K562 (cell line): ENCODE data around the gene AMBP.

Experiments used
- CTCF ChIP-seq, 3 experiments: IDR thresholded peaks in 2 of 3; conservative IDR thresholded peaks in 1 of 3; 2 replicates each; pipeline ENCODE4 v1.5.1; 2011 to 2012; ENCODE audit warnings: low read length in 3 of 3, mild to moderate bottlenecking in 3 of 3, control low read depth in 2 of 3, improper control_type of control experiment in 1 of 3, inconsistent platforms in 1 of 3, low read depth in 1 of 3, mixed read lengths in 1 of 3, moderate library complexity in 1 of 3; ENCODE audit not compliant: insufficient read depth in 2 of 3
- ETS1 ChIP-seq: conservative IDR thresholded peaks from 2 replicates; pipeline ENCODE4 v1.6.1; 2011; ENCODE audit warnings: low read depth, mild to moderate bottlenecking, low read length; ENCODE audit not compliant: control insufficient read depth
- MECOM ChIP-seq: fragments of 250-450 bp; sonication (Bioruptor Pico); IDR thresholded peaks from 2 replicates; pipeline ENCODE4 v1.8.0; 2022; ENCODE audit warnings: inconsistent platforms
- PBX2 ChIP-seq, 2 experiments: IDR thresholded peaks in 1 of 2; conservative IDR thresholded peaks in 1 of 2; 2 replicates each; pipeline ENCODE4 v1.6.1; 2016; ENCODE audit warnings: low read depth in 2 of 2, mild to moderate bottlenecking in 1 of 2, missing compliant biosample characterization in 1 of 2, missing genetic modification characterization in 1 of 2, moderate library complexity in 1 of 2

- no peak for TF ChIP-seq MECOM (CRISPR knock-in tag)
- TF ChIP-seq CTCF (IDR thresholded peaks at IDR 0.05 in 2 of 3, conservative IDR thresholded peaks at IDR 0.05 in 1 of 3; ENCODE audit: insufficient read depth in 2 of 3, low read depth in 1 of 3, low read length in 3 of 3): peak; percentile 82 to 93 (median 89)
- TF ChIP-seq ETS1: no peak
- TF ChIP-seq PBX2 (CRISPR knock-in tag; IDR thresholded peaks at IDR 0.05; ENCODE audit: low read depth): no peak
- no peak for TF ChIP-seq PBX2 (tag; conservative IDR thresholded peaks at IDR 0.05; ENCODE audit: low read depth)
Measured at GRCh38 chr9:114082017-114082762, 4.1 kb upstream of the AMBP start.
